DMS153 treated with DMSO at 0.1 percent for 48 hours (cell line): ENCODE measurements around the gene TTBK1.
"Not testable (repeated sequence)": the region's sequence is repeated elsewhere in the genome, so short reads cannot be mapped to it uniquely, and the experiment has no call there.

Source experiments
- DNase-seq: peaks from one replicate; lab custom pipeline; 2025; ENCODE audit not compliant: unreplicated experiment; lab: John Stamatoyannopoulos, UW

TTBK1 gene

DNA sequence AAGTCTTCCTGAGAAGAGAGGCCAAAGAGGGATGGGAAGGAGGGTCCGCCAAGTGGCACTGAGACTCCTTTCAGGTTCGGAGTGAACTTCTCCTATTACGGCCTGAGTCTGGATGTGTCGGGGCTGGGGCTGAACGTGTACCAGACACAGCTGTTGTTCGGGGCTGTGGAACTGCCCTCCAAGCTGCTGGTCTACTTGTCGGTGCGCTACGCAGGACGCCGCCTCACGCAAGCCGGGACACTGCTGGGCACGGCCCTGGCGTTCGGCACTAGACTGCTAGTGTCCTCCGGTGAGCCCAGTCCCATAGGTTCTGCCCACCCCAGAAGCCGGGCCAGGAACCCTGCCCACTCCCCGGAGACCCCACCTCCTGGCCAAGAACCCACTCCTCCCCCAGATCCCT lies 58.8 kb downstream of the TTBK1 start:
- no peak for DNase-seq

- DNase-seq, result not testable (repeated sequence)
These were observed 59.7 kb downstream of the TTBK1 start for GRCh38 chr6:43303006-43303405.

DNA sequence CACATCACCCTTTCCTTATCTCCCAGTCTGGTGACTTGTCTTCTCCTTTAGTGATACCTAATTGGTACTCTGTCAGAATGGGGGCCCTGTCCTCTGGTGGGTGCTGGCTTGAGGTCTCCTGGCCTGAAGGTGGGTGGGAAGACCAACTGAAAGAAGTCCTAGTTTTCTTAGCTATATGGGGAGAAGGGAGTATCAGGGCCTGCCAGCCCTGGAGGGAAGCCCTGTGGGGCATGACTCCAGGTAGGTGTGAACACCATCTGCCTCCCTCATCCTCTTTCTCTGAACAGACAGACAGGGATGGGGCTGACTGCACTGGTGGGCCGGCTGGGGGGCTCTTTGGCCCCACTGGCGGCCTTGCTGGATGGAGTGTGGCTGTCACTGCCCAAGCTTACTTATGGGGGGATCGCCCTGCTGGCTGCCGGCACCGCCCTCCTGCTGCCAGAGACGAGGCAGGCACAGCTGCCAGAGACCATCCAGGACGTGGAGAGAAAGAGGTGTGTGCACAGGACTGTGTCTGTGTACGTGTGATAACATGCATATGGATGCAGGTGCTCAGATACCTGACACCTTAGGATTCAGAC lies 60.6 kb downstream of the TTBK1 start:
- DNase-seq, result no peak

GRCh38 chr6:43304361-43304760 lies 61.1 kb downstream of the TTBK1 start:
- no peak for DNase-seq

GRCh38 chr6:43304882-43305281 lies 61.6 kb downstream of the TTBK1 start:
- DNase-seq, result no peak

GRCh38 chr6:43306086-43306485 lies 62.8 kb downstream of the TTBK1 start:
- DNase-seq, result no peak

GRCh38 chr6:43307451-43308100 lies 64.3 kb downstream of the TTBK1 start:
- DNase-seq, result no peak

GRCh38 chr6:43308101-43308989 lies 65.1 kb downstream of the TTBK1 start, which contains the start of gene CRIP3:
TSS of gene CRIP3 (minus strand) at chr6:43308826. CDS start at chr6:43308792, 34 bp downstream.
- peak; percentile 88 for DNase-seq

DNA sequence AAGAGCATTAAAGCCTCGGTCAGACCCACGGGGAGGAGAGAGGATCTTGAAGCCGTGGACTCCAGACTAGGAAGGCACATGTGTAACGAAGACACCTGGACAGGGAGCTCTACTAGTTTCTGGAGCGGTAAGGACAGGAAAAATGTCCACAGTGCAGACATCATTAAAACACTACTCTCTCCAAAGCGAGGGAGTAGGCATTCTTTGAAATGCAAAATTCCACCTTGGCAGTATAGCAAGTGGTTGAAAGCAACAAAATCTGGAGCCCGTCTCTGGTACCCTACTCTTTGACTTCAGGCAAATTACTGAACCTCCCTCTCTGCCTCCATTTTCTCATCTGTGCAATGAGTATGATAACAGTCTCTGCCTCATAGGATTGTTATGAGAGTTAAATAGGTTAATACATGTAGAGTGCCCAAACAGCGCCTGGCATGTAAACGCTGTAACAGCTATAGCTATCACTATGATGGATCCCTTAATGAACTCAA lies 65.8 kb downstream of the TTBK1 start:
- DNase-seq, result no peak

DNA sequence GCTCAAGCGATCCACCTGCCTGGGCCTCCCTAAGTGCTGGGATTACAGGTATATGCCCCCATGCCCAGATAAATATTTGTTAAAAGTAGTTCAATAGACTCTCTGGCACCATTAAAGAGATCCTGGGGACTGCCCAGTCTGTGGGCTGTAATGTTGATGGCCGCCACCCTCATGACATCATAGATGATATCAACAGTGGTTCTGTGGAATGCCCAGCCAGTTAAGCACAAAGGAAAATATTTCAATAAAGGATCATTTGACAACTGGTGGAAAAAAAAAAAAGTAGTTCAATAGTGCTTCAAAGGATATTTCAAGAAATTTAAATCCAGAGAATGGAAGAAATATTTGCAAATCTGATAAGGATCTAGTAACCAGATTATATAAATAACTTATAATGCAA lies 66.9 kb downstream of the TTBK1 start:
- DNase-seq, result no peak

DNA sequence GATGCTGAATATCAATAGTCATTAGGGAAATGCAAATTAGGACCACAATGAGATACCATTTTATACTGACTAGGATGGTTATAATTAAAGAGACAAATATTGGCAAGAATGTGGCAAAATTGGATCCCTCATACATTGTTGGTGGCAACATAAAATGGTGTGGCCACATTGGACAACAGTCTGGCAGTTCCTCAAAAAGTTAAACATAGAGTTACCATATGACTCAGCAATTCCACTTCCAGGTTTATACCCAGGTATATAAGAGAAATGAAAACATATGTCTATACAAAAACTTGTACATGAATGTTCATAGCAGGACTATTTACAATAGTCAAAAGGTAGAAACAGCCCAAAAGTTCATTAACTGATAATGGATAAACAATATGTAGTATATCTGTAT lies 67.3 kb downstream of the TTBK1 start:
- DNase-seq, result no peak

DNA sequence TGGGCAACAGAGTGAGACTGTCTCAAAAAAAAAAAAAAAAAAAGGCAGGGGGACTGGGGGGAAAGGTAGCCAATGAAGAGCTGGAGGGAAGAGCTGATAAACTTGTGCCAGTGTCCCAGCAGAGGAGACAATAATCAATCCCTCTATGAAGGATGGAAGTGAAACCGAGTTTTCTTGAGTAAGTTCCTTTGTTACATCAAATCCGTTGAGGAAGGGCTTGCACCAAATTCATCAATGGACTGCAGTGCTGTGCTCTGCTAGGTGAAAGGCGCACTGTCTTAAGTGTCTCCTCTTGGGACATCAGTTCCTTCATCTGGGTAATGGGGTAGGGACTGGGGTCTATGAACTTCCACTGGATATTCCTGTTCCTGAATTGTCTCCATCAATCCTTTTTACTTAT lies 68.4 kb downstream of the TTBK1 start:
- no peak for DNase-seq

DNA sequence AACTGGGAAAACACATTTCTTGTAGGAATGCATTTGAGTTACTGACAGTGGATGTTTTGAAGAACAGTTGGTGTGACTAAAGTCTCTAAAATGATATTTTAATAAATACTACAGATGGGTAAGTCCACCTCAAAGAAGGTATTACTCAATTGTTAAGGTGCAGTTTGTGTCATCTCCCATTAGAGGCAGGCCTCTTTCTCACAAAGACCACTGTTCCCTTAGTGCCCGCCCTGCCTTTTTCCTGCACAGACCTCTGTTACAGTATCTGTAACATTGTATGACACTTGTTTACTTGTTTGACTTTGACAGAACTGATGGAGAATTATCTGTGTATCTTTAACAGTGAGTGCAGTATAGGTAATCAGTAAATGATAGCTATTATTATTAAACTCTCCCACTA lies 70.5 kb downstream of the TTBK1 start:
- DNase-seq, result no peak

- no peak for DNase-seq
These were observed 74.7 kb downstream of the TTBK1 start for GRCh38 chr6:43318011-43318410.

DNA sequence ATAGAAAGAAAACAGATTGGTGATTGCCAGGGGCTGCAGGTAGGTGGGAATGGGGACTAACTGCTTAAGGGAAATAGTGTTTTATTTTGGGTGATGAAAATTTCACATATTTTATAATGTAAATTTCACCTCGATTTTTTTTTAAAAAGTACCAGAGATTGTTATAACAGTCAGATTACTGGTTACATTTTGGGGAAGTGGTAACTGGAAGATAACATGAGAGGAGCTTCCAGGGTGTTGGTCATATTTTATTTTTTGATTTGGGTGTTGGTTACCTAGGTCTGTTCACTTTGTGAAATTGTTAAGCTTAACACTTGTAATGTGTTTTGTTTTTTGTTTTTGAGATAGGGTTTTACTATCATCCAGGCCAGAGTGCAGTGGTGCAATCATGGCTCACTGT lies 82.6 kb downstream of the TTBK1 start:
- DNase-seq, result no peak

GRCh38 chr6:43328528-43328927 lies 85.2 kb downstream of the TTBK1 start:
- no peak for DNase-seq

GRCh38 chr6:43331470-43331869 lies 88.2 kb downstream of the TTBK1 start:
- no peak for DNase-seq

DNA sequence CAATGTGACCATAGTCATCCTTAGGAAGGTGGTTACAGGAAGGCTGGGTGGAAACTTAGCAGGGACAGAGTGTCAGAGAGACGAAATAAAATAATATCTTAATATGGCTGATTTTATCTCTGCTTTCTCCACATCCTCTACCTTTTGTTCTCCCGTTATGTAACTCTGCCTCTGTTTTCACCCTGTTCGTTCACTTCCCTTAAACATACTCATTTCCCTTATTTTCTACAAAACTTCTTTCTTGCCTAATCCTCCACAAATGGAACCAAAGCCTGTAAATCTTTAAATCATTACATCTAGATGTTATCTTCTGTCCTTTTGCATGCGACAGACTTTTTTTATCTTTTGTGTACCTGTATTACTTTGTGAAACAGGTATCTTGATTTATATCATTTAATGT lies 88.6 kb downstream of the TTBK1 start:
- DNase-seq, result no peak

DNA sequence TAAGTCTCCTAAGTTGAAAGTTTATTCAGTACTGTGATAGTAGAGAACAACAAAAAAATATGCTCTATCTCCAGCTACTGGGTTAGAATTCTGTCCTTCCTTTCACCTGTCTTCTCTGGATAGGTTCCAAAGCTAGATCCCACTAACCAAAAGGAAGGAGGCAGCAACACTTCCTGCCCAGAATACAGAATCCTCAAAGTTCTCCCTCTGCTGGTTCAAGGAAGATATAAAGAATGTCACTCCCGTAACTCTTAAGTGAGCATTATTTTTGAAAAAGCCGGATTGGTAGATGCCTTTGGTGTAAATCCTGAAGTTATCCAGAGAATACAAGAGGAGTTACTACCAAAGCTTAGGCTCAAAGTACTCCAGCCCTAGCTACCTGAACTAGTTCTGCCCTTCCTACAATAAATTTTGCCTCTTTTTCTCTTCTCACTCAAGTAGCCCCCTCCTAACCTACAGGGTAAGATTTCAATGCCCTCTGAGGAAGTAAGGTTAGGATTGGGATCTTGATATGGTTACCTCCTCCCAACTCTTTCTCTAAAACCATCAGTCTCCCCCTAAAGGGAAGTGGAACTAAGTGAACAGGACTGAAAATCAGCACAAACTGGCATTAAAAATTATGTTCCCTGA lies 91.3 kb downstream of the TTBK1 start:
- DNase-seq, result no peak

DNA sequence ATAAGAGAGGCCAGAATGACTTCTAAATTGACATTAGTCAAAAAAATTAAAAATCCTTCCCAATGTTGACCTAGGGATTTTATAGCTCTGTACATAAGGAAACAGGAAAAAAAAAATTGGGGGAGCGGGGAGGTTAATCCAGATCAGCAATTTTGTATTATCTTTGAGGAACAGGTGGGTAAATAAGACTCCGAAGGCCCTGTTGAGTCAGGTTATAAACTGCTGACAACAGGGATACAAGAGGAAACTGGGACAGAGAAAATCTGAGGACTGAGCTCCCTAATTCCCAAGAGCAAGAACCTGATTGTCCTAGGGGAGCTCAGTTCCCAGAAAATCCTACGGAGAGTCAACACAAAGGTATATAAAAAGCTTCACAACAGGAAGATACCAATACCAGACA lies 92.2 kb downstream of the TTBK1 start:
- DNase-seq, result peak; percentile 72

DNA sequence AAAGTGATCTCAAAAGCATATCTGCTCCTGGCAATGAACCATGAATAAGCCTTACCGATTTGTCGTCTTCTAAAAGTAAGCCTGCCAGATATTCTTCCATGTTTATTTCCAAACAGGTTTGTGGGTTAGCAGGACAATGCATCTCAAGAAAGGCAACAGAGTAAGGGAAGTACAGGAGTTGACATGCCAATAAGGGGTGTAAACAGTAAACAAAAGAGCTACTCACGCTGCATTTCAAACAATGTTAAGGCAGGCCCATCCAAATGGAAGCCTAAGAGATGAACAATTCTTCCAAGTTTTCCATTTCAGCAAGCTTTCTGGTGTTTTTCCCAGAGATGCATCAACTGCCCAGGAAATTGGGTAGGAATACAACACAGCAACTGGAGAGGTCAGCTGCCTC lies 93.1 kb downstream of the TTBK1 start:
- no peak for DNase-seq
